PC-9 (cell line): ENCODE data around the gene ZFPM1. TPM values are rescaled to one million over a fixed set of nuclear protein-coding genes. Genes with fewer than 3 reads are reported as not detected.

Experiments used
- BruUV-seq: library from RNA; stranded (reverse); fragments of 400-500 nt; replicated peaks from 2 replicates; lab custom pipeline; 2021; lab: Mats Ljungman, UMichigan
- CTCF ChIA-PET: fragments of 300-600 bp; sonication (Branson Sonifier 250); formaldehyde crosslinking; loops from one replicate; lab custom pipeline; 2022; ENCODE audit warnings: antibody characterized with exemption; lab: Charles Lee
- POLR2A ChIA-PET: fragments of 300-600 bp; sonication (Branson Sonifier 250); formaldehyde crosslinking; loops from one replicate; lab custom pipeline; 2022; ENCODE audit warnings: antibody characterized with exemption; ENCODE audit not compliant: unreplicated experiment; lab: Charles Lee
- DNase-seq, 2 experiments: peaks; one replicate each; pipeline versions ENCODE4 v3.0.0 to v3.0.0-alpha.2; 2015 to 2022; ENCODE audit warnings: mixed read lengths in 1 of 2
- H2AFZ ChIP-seq: fragments of 200-600 bp; sonication (generic); 2 replicates; pipeline ENCODE4 v1.8.1; 2017; ENCODE audit warnings: antibody characterized with exemption
- H3F3A ChIP-seq: fragments of 200-600 bp; sonication (generic); 2 replicates; pipeline ENCODE4 v1.8.1; 2017; ENCODE audit warnings: antibody characterized with exemption, mild to moderate bottlenecking, low read depth; ENCODE audit not compliant: insufficient read depth
- H3K27ac ChIP-seq: fragments of 200-600 bp; sonication (generic); 2 replicates; pipeline ENCODE4 v1.6.1; 2016; ENCODE audit warnings: mixed run types
- H3K27me3 ChIP-seq: fragments of 200-600 bp; sonication (generic); 2 replicates; pipeline ENCODE4 v1.6.1; 2016; ENCODE audit warnings: low read depth, mixed run types; ENCODE audit not compliant: insufficient read depth
- H3K36me3 ChIP-seq: fragments of 200-600 bp; sonication (generic); 2 replicates; pipeline ENCODE4 v1.6.1; 2016; ENCODE audit warnings: low read depth, mixed run types
- H3K4me1 ChIP-seq: fragments of 200-600 bp; sonication (generic); replicated peaks from 2 replicates; pipeline ENCODE4 v1.6.1; 2016; ENCODE audit warnings: mixed run types; ENCODE audit not compliant: insufficient read depth
- H3K4me2 ChIP-seq: fragments of 200-600 bp; sonication (generic); 2 replicates; pipeline ENCODE4 v1.6.1; 2017; ENCODE audit warnings: mixed run types
- H3K4me3 ChIP-seq: fragments of 200-600 bp; sonication (generic); 2 replicates; pipeline ENCODE4 v1.6.1; 2016; ENCODE audit warnings: mixed run types
- H3K79me2 ChIP-seq: fragments of 200-600 bp; sonication (generic); 2 replicates; pipeline ENCODE4 v1.6.1; 2017; ENCODE audit warnings: low read depth, mixed run types
- H3K9me2 ChIP-seq: fragments of 200-600 bp; sonication (generic); 2 replicates; pipeline ENCODE4 v1.8.1; 2017; ENCODE audit warnings: mild to moderate bottlenecking; ENCODE audit not compliant: insufficient read depth
- H3K9me3 ChIP-seq: fragments of 200-600 bp; sonication (generic); 2 replicates; pipeline ENCODE4 v1.8.1; 2016; ENCODE audit warnings: low read depth; ENCODE audit not compliant: insufficient read depth
- H4K20me1 ChIP-seq: fragments of 200-600 bp; sonication (generic); 2 replicates; pipeline ENCODE4 v1.8.1; 2017; ENCODE audit not compliant: insufficient read depth
- EZH2 ChIP-seq: fragments of 200-600 bp; sonication (generic); IDR thresholded peaks from 2 replicates; pipeline ENCODE4 v1.8.0; 2017; ENCODE audit warnings: antibody characterized with exemption, low read depth
- intact Hi-C: fragments of 100-400 bp; cut with micrococcal nuclease; formaldehyde crosslinking; loops from one replicate; pipeline ENCODE4 v1.10.0; 2022; ENCODE audit not compliant: unreplicated experiment
- total RNA-seq: library from RNA; stranded (reverse); gene quantifications from 2 replicates; pipeline ENCODE4 v1.2.3, GENCODE V29; 2021
- TF ChIP-seq, protein P1 (sequence below): fragments of 200-600 bp; sonication (generic); conservative IDR thresholded peaks from 2 replicates; pipeline ENCODE4 v1.6.1; 2017; ENCODE audit warnings: mixed run types, antibody characterized with exemption, mild to moderate bottlenecking, moderate library complexity

Gene ZFPM1
- total RNA-seq, 1 experiment from 2014 or later, result 19.7 TPM

DNA sequence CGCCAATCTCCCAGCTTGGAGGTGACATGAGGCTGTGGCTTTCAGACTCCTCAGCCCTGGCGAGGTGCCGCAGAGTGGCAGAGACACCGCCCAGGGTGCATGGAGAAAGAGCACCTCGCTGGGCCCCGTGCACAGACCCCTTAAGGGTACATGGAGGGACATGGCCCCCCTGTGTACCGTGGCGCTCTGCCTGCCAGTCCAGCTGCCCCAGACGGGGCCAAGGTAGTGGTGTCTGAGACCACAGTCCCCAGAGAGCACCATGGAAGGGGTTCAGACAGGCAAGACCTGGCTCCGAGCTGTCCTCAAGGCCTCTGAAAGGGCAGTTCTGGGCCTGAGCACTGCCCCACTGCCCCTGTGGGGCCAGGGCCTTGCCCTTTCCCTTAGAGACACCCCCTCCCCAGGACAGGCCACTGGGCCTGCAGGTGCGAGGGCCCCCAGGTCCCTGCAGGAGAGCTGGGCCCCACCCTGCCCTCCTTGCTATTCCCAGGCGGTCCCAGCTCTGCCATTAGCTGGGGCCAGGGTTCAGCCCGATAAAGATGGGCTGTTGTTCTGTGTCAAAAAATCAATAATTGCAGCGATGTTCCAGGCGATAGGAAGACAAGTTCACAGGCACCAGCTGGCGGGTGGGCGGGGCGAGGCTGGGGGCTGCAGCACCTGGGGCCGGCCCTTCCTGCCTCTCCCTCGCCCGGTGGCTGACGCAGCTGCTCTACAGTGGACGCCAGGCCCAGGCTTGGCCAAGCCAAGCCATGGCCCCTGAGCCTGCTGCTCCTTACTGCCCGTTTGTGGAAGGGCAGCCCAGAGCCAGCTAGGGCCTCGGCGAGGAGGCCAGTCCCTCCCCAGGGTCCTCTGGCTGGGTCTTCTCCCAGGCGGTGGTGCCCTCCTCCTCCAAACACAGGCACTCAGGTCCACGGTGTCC, 51.7 kb downstream of the ZFPM1 start:
- Histone ChIP-seq H3K9me3 (no peaks in the 10 kb centered on the region), H3K4me2 (no peak overlapping the region), H3K4me3 (no peak overlapping the region), H3K4me1 (no peaks in the 10 kb centered on the region), H3K27ac (no peak overlapping the region), H3K9me2 (no peaks in the 10 kb centered on the region), H3F3A (no peaks in the 10 kb centered on the region), H2AFZ (no peak overlapping the region), H3K27me3 (no peaks in the 10 kb centered on the region), H4K20me1 (no peaks in the 10 kb centered on the region; the same call in 1 of the 2 replicates), H3K79me2 (no peaks in the 10 kb centered on the region), H3K36me3 (no peaks in the 10 kb centered on the region)
- TF ChIP-seq EZH2, result no peak
- TF ChIP-seq, protein P1, sequence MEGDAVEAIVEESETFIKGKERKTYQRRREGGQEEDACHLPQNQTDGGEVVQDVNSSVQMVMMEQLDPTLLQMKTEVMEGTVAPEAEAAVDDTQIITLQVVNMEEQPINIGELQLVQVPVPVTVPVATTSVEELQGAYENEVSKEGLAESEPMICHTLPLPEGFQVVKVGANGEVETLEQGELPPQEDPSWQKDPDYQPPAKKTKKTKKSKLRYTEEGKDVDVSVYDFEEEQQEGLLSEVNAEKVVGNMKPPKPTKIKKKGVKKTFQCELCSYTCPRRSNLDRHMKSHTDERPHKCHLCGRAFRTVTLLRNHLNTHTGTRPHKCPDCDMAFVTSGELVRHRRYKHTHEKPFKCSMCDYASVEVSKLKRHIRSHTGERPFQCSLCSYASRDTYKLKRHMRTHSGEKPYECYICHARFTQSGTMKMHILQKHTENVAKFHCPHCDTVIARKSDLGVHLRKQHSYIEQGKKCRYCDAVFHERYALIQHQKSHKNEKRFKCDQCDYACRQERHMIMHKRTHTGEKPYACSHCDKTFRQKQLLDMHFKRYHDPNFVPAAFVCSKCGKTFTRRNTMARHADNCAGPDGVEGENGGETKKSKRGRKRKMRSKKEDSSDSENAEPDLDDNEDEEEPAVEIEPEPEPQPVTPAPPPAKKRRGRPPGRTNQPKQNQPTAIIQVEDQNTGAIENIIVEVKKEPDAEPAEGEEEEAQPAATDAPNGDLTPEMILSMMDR, result no peak
- no peak for DNase-seq
- no TSS peak for BruUV-seq
- ChIA-PET POLR2A (no interaction called here), CTCF (no interaction called here)
- intact Hi-C loops, result no loop called here

GRCh38 chr16:88505405-88506082, 52.5 kb downstream of the ZFPM1 start:
- H3K79me2 ChIP-seq, result no peaks in the 10 kb centered on the region
- intact Hi-C loops, result no loop called here
- no peaks in the 10 kb centered on the region for H3K27me3 ChIP-seq
- H3K27ac ChIP-seq, result no peak overlapping the region
- no TSS peak for BruUV-seq
- no peaks in the 10 kb centered on the region for H3K9me2 ChIP-seq
- H2AFZ ChIP-seq, result no peak overlapping the region
- no peak overlapping the region for H3K4me3 ChIP-seq
- TF ChIP-seq, protein P1, result peak; percentile 42; the same call in 1 of the 2 replicates
- TF ChIP-seq EZH2, result no peak
- DNase-seq, result peak in 1 of 2 experiments; percentile 37
- no peaks in the 10 kb centered on the region for H3F3A ChIP-seq
- H3K9me3 ChIP-seq, result no peaks in the 10 kb centered on the region
- H3K4me1 ChIP-seq, result no peaks in the 10 kb centered on the region
- H3K4me2 ChIP-seq, result no peak overlapping the region
- no peaks in the 10 kb centered on the region; the same call in 1 of the 2 replicates for H4K20me1 ChIP-seq
- no peaks in the 10 kb centered on the region for H3K36me3 ChIP-seq
- POLR2A ChIA-PET, result no interaction called here
- CTCF ChIA-PET, result no interaction called here

- ChIA-PET CTCF (no interaction called here), POLR2A (no interaction called here)
- no peaks in the 10 kb centered on the region; the same call in 1 of the 2 replicates for H4K20me1 ChIP-seq
- no peak overlapping the region for H3K27ac ChIP-seq
- BruUV-seq, result no TSS peak
- H3K36me3 ChIP-seq, result no peaks in the 10 kb centered on the region
- no peaks in the 10 kb centered on the region for H3F3A ChIP-seq
- no peak overlapping the region for H3K4me2 ChIP-seq
- TF ChIP-seq EZH2, result no peak
- TF ChIP-seq, protein P1, result no peak
- intact Hi-C loops, result no loop called here
- no peak for DNase-seq
- no peaks in the 10 kb centered on the region for H3K79me2 ChIP-seq
- H3K9me3 ChIP-seq, result no peaks in the 10 kb centered on the region
- no peaks in the 10 kb centered on the region for H3K9me2 ChIP-seq
- H3K27me3 ChIP-seq, result no peaks in the 10 kb centered on the region
- no peak overlapping the region for H2AFZ ChIP-seq
- H3K4me3 ChIP-seq, result no peak overlapping the region
- H3K4me1 ChIP-seq, result no peaks in the 10 kb centered on the region
These were observed 53.6 kb downstream of the ZFPM1 start for GRCh38 chr16:88506723-88507122.
